Measurements from ENCODE around the gene ZBTB20. TPM values are rescaled to one million over a fixed set of nuclear protein-coding genes. Genes with fewer than 3 reads are reported as not detected.

ZBTB20 gene
- total RNA-seq, 1 experiment from 2014 or later, result 26.5 TPM

DNA sequence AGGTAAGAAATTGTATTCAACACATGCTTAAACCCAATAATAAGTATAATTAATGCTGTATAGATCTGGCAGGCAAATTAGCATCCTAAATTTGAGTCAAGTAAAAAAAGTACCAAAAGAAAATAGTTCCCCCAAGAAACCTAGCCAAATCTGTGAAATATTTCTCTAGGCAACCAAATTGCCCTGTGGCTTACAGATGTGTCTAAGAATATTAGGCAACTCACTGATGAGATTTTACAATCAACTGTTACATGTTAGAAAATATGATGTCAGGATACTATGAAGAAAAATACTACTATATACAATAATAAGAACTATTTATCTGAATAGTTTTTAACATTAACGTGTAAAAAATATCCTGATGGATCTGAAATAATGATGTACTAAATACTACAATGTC is 456.2 kb downstream of the ZBTB20 start:
- Histone ChIP-seq H3K36me3 (ENCODE audit: low read depth) (no peaks in the 10 kb centered on the region), H3K27ac (no peak overlapping the region), H3K27me3 (ENCODE audit: insufficient read depth, low read depth) (no peaks in the 10 kb centered on the region), H2AFZ (no peak overlapping the region), H3K4me2 (no peak overlapping the region), H3K9me2 (ENCODE audit: insufficient read depth) (peaks cover 7% of the 10 kb centered on the region; the same call in 1 of the 2 replicates), H3F3A (ENCODE audit: insufficient read depth, low read depth) (no peaks in the 10 kb centered on the region), H3K9me3 (ENCODE audit: insufficient read depth, low read depth) (0 out of 2 replicates have a peak, but pooled peaks cover 2% of the 10 kb centered on the region), H3K79me2 (ENCODE audit: low read depth) (no peaks in the 10 kb centered on the region), H3K4me3 (no peak overlapping the region), H4K20me1 (ENCODE audit: insufficient read depth) (no peaks in the 10 kb centered on the region), H3K4me1 (replicated peaks; ENCODE audit: insufficient read depth) (no peaks in the 10 kb centered on the region)
- intact Hi-C loops (cut with micrococcal nuclease; ENCODE audit: unreplicated experiment), result no loop called here
- POLR2A ChIA-PET (ENCODE audit: unreplicated experiment), result no interaction called here
- TF ChIP-seq EZH2 (IDR thresholded peaks at IDR 0.05; ENCODE audit: low read depth), result no peak
- TF ChIP-seq, protein P1, sequence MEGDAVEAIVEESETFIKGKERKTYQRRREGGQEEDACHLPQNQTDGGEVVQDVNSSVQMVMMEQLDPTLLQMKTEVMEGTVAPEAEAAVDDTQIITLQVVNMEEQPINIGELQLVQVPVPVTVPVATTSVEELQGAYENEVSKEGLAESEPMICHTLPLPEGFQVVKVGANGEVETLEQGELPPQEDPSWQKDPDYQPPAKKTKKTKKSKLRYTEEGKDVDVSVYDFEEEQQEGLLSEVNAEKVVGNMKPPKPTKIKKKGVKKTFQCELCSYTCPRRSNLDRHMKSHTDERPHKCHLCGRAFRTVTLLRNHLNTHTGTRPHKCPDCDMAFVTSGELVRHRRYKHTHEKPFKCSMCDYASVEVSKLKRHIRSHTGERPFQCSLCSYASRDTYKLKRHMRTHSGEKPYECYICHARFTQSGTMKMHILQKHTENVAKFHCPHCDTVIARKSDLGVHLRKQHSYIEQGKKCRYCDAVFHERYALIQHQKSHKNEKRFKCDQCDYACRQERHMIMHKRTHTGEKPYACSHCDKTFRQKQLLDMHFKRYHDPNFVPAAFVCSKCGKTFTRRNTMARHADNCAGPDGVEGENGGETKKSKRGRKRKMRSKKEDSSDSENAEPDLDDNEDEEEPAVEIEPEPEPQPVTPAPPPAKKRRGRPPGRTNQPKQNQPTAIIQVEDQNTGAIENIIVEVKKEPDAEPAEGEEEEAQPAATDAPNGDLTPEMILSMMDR (conservative IDR thresholded peaks at IDR 0.05), result no peak
- no peak for DNase-seq
- no TSS peak for BruUV-seq (replicated peaks)
- CTCF ChIA-PET, result no interaction called here

GRCh38 chr3:114687151-114687550 is 459.9 kb downstream of the ZBTB20 start:
- DNase-seq, result no peak
- Histone ChIP-seq H4K20me1 (ENCODE audit: insufficient read depth) (no peaks in the 10 kb centered on the region), H3K79me2 (ENCODE audit: low read depth) (no peaks in the 10 kb centered on the region), H3K27ac (no peak overlapping the region), H3K4me3 (no peak overlapping the region), H2AFZ (no peak overlapping the region), H3F3A (ENCODE audit: insufficient read depth, low read depth) (no peaks in the 10 kb centered on the region), H3K9me3 (ENCODE audit: insufficient read depth, low read depth) (0 out of 2 replicates have a peak, but pooled peaks cover 2% of the 10 kb centered on the region), H3K27me3 (ENCODE audit: insufficient read depth, low read depth) (no peaks in the 10 kb centered on the region), H3K9me2 (ENCODE audit: insufficient read depth) (no peaks in the 10 kb centered on the region; the same call in 1 of the 2 replicates), H3K36me3 (ENCODE audit: low read depth) (no peaks in the 10 kb centered on the region), H3K4me2 (no peak overlapping the region), H3K4me1 (replicated peaks; ENCODE audit: insufficient read depth) (no peaks in the 10 kb centered on the region)
- ChIA-PET POLR2A (ENCODE audit: unreplicated experiment) (no interaction called here), CTCF (interaction anchor here (0.6 kb wide), 1 partner anchor 551 kb away, joined by 5 read pairs; no protein-coding TSS in a partner anchor)
- no TSS peak for BruUV-seq (replicated peaks)
- intact Hi-C loops (cut with micrococcal nuclease; ENCODE audit: unreplicated experiment), result no loop called here
- TF ChIP-seq, protein P1 (conservative IDR thresholded peaks at IDR 0.05), result no peak
- no peak for TF ChIP-seq EZH2 (IDR thresholded peaks at IDR 0.05; ENCODE audit: low read depth)

DNA sequence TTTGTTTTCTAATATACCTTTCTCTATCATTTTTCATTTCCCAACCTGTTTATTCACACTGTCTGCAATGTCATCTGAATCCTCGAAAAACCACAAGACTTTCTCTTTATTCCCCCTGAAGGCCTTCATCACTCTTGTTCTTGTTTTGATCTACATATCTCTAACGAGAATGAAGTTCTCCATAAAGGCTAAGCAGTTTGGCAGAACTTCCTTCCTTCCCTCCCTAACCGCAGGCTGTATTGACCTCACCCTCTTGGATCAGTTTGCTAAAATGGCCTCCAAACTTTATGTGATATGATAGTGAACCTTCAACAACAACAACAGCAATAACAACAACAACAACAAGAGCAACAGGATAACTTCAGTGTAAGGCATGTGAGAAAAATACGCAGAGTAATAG is 460.5 kb downstream of the ZBTB20 start:
- no peak for DNase-seq

More for the DNA sequence above, 460.5 kb downstream of the ZBTB20 start:
- Histone ChIP-seq H4K20me1 (ENCODE audit: insufficient read depth) (no peaks in the 10 kb centered on the region), H3K79me2 (ENCODE audit: low read depth) (no peaks in the 10 kb centered on the region), H3K4me2 (no peak overlapping the region), H3K4me1 (replicated peaks; ENCODE audit: insufficient read depth) (no peaks in the 10 kb centered on the region), H3K27ac (no peak overlapping the region), H2AFZ (no peak overlapping the region), H3K4me3 (no peak overlapping the region), H3K9me3 (ENCODE audit: insufficient read depth, low read depth) (0 out of 2 replicates have a peak, but pooled peaks cover 2% of the 10 kb centered on the region), H3K27me3 (ENCODE audit: insufficient read depth, low read depth) (no peaks in the 10 kb centered on the region), H3K36me3 (ENCODE audit: low read depth) (no peaks in the 10 kb centered on the region), H3K9me2 (ENCODE audit: insufficient read depth) (no peaks in the 10 kb centered on the region; the same call in 1 of the 2 replicates), H3F3A (ENCODE audit: insufficient read depth, low read depth) (no peaks in the 10 kb centered on the region)
- intact Hi-C loops (cut with micrococcal nuclease; ENCODE audit: unreplicated experiment), result no loop called here
- POLR2A ChIA-PET (ENCODE audit: unreplicated experiment), result no interaction called here
- TF ChIP-seq EZH2 (IDR thresholded peaks at IDR 0.05; ENCODE audit: low read depth), result no peak
- TF ChIP-seq, protein P1 (conservative IDR thresholded peaks at IDR 0.05), result no peak
- BruUV-seq (replicated peaks), result no TSS peak
- CTCF ChIA-PET, result interaction anchor here (0.6 kb wide), 1 partner anchor 552 kb away, joined by 5 read pairs; no protein-coding TSS in a partner anchor

All from PC-9 (cell line).